GM23338 (cell line): ENCODE measurements around the gene TBCD. TPM values are rescaled to one million over a fixed set of nuclear protein-coding genes. Genes with fewer than 3 reads are reported as not detected.
A peak's percentile ranks its signal among the peaks of the same experiment; 100 is the strongest.

Source experiments
- ATAC-seq: fragments of 200-7000 bp; cut with Tn5 transposase; 3 replicates; pipeline ENCODE4 v1.9.1; 2020
- DNase-seq: peaks from one replicate; pipeline ENCODE4 v3.0.0-alpha.2; 2015; ENCODE audit warnings: low spot score
- H2AFZ ChIP-seq: fragments of 200-600 bp; sonication (generic); 2 replicates; pipeline ENCODE4 v1.8.0; 2016; ENCODE audit warnings: antibody characterized with exemption, mild to moderate bottlenecking, moderate library complexity
- H3F3A ChIP-seq: fragments of 200-600 bp; sonication (generic); replicated peaks from 2 replicates; pipeline ENCODE4 v1.8.0; 2017; ENCODE audit warnings: antibody characterized with exemption, mixed run types, low read depth
- H3K27ac ChIP-seq: fragments of 200-600 bp; sonication (generic); 2 replicates; pipeline ENCODE4 v1.6.1; 2016; ENCODE audit warnings: low read depth
- H3K27me3 ChIP-seq: fragments of 200-600 bp; sonication (generic); 2 replicates; pipeline ENCODE4 v1.8.0; 2016; ENCODE audit warnings: mild to moderate bottlenecking, mixed run types, moderate library complexity; ENCODE audit not compliant: insufficient read depth
- H3K36me3 ChIP-seq: fragments of 200-600 bp; sonication (generic); 2 replicates; pipeline ENCODE4 v1.8.0; 2016; ENCODE audit warnings: mild to moderate bottlenecking; ENCODE audit not compliant: insufficient read depth
- H3K4me1 ChIP-seq: fragments of 200-600 bp; sonication (generic); 2 replicates; pipeline ENCODE4 v1.8.0; 2016; ENCODE audit warnings: mild to moderate bottlenecking, moderate library complexity; ENCODE audit not compliant: insufficient read depth
- H3K4me2 ChIP-seq: fragments of 200-600 bp; sonication (generic); 2 replicates; pipeline ENCODE4 v1.7.1; 2017; ENCODE audit warnings: mixed run types
- H3K4me3 ChIP-seq: fragments of 200-600 bp; sonication (generic); 2 replicates; pipeline ENCODE4 v1.6.1; 2016; ENCODE audit warnings: mixed run types
- H3K79me2 ChIP-seq: fragments of 200-600 bp; sonication (generic); replicated peaks from 2 replicates; pipeline ENCODE4 v1.8.0; 2017; ENCODE audit warnings: mild to moderate bottlenecking; ENCODE audit not compliant: insufficient read depth
- H3K9me2 ChIP-seq: fragments of 200-600 bp; sonication (generic); 2 replicates; pipeline ENCODE4 v1.8.0; 2017; ENCODE audit not compliant: insufficient read depth
- H4K20me1 ChIP-seq: fragments of 200-600 bp; sonication (generic); replicated peaks from 2 replicates; pipeline ENCODE4 v1.8.0; 2017; ENCODE audit warnings: mild to moderate bottlenecking; ENCODE audit not compliant: insufficient read depth
- H3K27ac Mint-ChIP-seq: 2 replicates; pipeline ENCODE4 v1.8.0; 2020; ENCODE audit warnings: inconsistent platforms, mild to moderate bottlenecking, moderate library complexity, mixed read lengths
- H3K27me3 Mint-ChIP-seq: 3 replicates; pipeline ENCODE4 v1.8.0; 2022; ENCODE audit warnings: low read depth, mild to moderate bottlenecking, moderate library complexity, mixed read lengths, inconsistent platforms; ENCODE audit not compliant: insufficient read depth, poor library complexity
- H3K36me3 Mint-ChIP-seq: 3 replicates; pipeline ENCODE4 v1.8.0; 2021; ENCODE audit warnings: low read depth, mild to moderate bottlenecking, inconsistent platforms, moderate library complexity, mixed read lengths
- H3K4me1 Mint-ChIP-seq: 3 replicates; pipeline ENCODE4 v1.8.0; 2020; ENCODE audit warnings: mild to moderate bottlenecking, inconsistent platforms, mixed read lengths
- H3K4me3 Mint-ChIP-seq: 3 replicates; pipeline ENCODE4 v1.8.0; 2021; ENCODE audit warnings: moderate library complexity, mild to moderate bottlenecking, inconsistent platforms, mixed read lengths
- H3K9me3 Mint-ChIP-seq: 3 replicates; pipeline ENCODE4 v1.8.0; 2020; ENCODE audit warnings: moderate library complexity, mild to moderate bottlenecking, inconsistent platforms, mixed read lengths
- ETS1 ChIP-seq: IDR thresholded peaks from 2 replicates; pipeline ENCODE4 v1.6.1; 2016; ENCODE audit warnings: antibody characterized with exemption
- EZH2phosphoT487 ChIP-seq: fragments of 200-600 bp; sonication (generic); IDR thresholded peaks from one replicate; pipeline ENCODE4 v1.8.1; 2018; ENCODE audit warnings: antibody characterized with exemption; ENCODE audit not compliant: unreplicated experiment
- JUNB ChIP-seq: IDR thresholded peaks from one replicate; pipeline ENCODE4 v1.6.1; 2016; ENCODE audit warnings: antibody characterized with exemption; ENCODE audit not compliant: unreplicated experiment
- POLR2AphosphoS5 ChIP-seq: IDR thresholded peaks from 2 replicates; pipeline ENCODE4 v1.6.1; 2016; ENCODE audit warnings: antibody characterized with exemption, low read depth
- ZNF114 ChIP-seq: fragments of 250-450 bp; sonication (Bioruptor Pico); IDR thresholded peaks from 2 replicates; pipeline ENCODE4 v1.5.0; 2020; ENCODE audit warnings: mild to moderate bottlenecking, moderate library complexity
- ZNF331 ChIP-seq: fragments of 250-450 bp; sonication (Bioruptor Pico); IDR thresholded peaks from 2 replicates; pipeline ENCODE4 v1.5.0; 2020; ENCODE audit warnings: low read depth, mild to moderate bottlenecking, moderate library complexity
- polyA plus RNA-seq: library from polyadenylated mRNA; unstranded; fragments of >200 nt; fragmentation: Nextera tagmentation; extraction: Ambion mirVana; gene quantifications from 2 replicates; pipeline ENCODE4 v1.2.1, GENCODE V29; 2016
- total RNA-seq: library from RNA; depleted of rRNA; stranded (reverse); fragments of >200 nt; shearing (Covaris generic); gene quantifications from 2 replicates; pipeline ENCODE4 v1.2.3, GENCODE V29; 2014
- TF ChIP-seq, protein P1 (sequence below): fragments of 250-450 bp; sonication (Bioruptor Pico); IDR thresholded peaks from 2 replicates; pipeline ENCODE4 v1.5.0; 2020; ENCODE audit warnings: mild to moderate bottlenecking, moderate library complexity

TBCD gene
- total and polyA plus RNA-seq, 2 experiments from 2014 or later = 75.0 to 116 TPM

DNA sequence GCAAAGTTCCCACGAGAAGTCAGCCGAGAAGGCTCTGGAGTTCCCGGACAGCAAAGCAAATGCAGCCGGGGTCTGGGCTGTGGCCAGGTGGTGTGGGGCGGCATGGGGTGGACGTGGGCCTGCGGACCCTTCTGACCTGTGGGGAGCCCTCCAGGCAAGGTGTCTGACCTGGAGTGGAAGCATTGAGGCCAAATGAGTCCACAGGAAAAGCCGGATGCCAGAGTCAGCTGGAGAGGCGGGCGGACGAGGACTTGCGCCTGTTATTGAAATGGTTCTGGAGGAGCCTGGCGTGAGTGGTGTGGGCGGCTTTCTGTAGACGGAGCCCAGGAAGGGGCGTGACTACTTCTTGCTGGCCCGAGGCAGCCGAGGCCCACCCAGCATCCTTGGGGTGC, 138.5 kb downstream of the TBCD start:
- Histone ChIP-seq H3K4me2 (no peak overlapping the region), H3K4me1 (no peaks in the 10 kb centered on the region), H3K9me2 (no peaks in the 10 kb centered on the region), H3K27ac (no peak overlapping the region), H3F3A (0 out of 2 replicates have a peak, but pooled peaks cover 4% of the 10 kb centered on the region), H4K20me1 (peaks cover 6% of the 10 kb centered on the region), H2AFZ (no peak overlapping the region), H3K79me2 (peaks cover 24% of the 10 kb centered on the region), H3K4me3 (no peak overlapping the region), H3K36me3 (0 out of 2 replicates have a peak, but pooled peaks cover 3% of the 10 kb centered on the region), H3K27me3 (no peaks in the 10 kb centered on the region)
- Mint-ChIP-seq H3K4me1 (peaks cover 35% of the 10 kb centered on the region), H3K9me3 (no peaks in the 10 kb centered on the region), H3K4me3 (no peak overlapping the region), H3K36me3 (peaks cover 37% of the 10 kb centered on the region), H3K27me3 (peaks cover under 1% of the 10 kb centered on the region), H3K27ac (peak overlapping the region; percentile 92)
- no peak for DNase-seq
- TF ChIP-seq POLR2AphosphoS5 (no peak), ZNF114 (CRISPR knock-in tag) (no peak), EZH2phosphoT487 (no peak), JUNB (no peak), ZNF331 (no peak), ETS1 (no peak)
- TF ChIP-seq, protein P1, sequence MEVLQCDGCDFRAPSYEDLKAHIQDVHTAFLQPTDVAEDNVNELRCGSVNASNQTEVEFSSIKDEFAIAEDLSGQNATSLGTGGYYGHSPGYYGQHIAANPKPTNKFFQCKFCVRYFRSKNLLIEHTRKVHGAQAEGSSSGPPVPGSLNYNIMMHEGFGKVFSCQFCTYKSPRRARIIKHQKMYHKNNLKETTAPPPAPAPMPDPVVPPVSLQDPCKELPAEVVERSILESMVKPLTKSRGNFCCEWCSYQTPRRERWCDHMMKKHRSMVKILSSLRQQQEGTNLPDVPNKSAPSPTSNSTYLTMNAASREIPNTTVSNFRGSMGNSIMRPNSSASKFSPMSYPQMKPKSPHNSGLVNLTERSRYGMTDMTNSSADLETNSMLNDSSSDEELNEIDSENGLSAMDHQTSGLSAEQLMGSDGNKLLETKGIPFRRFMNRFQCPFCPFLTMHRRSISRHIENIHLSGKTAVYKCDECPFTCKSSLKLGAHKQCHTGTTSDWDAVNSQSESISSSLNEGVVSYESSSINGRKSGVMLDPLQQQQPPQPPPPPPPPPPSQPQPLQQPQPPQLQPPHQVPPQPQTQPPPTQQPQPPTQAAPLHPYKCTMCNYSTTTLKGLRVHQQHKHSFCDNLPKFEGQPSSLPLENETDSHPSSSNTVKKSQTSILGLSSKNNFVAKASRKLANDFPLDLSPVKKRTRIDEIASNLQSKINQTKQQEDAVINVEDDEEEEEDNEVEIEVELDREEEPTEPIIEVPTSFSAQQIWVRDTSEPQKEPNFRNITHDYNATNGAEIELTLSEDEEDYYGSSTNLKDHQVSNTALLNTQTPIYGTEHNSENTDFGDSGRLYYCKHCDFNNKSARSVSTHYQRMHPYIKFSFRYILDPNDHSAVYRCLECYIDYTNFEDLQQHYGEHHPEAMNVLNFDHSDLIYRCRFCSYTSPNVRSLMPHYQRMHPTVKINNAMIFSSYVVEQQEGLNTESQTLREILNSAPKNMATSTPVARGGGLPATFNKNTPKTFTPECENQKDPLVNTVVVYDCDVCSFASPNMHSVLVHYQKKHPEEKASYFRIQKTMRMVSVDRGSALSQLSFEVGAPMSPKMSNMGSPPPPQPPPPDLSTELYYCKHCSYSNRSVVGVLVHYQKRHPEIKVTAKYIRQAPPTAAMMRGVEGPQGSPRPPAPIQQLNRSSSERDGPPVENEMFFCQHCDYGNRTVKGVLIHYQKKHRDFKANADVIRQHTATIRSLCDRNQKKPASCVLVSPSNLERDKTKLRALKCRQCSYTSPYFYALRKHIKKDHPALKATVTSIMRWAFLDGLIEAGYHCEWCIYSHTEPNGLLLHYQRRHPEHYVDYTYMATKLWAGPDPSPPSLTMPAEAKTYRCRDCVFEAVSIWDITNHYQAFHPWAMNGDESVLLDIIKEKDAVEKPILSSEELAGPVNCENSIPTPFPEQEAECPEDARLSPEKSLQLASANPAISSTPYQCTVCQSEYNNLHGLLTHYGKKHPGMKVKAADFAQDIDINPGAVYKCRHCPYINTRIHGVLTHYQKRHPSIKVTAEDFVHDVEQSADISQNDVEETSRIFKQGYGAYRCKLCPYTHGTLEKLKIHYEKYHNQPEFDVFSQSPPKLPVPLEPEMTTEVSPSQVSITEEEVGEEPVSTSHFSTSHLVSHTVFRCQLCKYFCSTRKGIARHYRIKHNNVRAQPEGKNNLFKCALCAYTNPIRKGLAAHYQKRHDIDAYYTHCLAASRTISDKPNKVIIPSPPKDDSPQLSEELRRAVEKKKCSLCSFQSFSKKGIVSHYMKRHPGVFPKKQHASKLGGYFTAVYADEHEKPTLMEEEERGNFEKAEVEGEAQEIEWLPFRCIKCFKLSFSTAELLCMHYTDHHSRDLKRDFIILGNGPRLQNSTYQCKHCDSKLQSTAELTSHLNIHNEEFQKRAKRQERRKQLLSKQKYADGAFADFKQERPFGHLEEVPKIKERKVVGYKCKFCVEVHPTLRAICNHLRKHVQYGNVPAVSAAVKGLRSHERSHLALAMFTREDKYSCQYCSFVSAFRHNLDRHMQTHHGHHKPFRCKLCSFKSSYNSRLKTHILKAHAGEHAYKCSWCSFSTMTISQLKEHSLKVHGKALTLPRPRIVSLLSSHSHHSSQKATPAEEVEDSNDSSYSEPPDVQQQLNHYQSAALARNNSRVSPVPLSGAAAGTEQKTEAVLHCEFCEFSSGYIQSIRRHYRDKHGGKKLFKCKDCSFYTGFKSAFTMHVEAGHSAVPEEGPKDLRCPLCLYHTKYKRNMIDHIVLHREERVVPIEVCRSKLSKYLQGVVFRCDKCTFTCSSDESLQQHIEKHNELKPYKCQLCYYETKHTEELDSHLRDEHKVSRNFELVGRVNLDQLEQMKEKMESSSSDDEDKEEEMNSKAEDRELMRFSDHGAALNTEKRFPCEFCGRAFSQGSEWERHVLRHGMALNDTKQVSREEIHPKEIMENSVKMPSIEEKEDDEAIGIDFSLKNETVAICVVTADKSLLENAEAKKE (CRISPR knock-in tag) = no peak
- ATAC-seq = no peak
